HepG2 (cell line): ENCODE results near the gene C1orf50. TPM values are rescaled to one million over a fixed set of nuclear protein-coding genes. Genes with fewer than 3 reads are reported as not detected.

Experiments used
- ATF5 ChIP-seq: sonication (generic); formaldehyde crosslinking; IDR thresholded peaks from 2 replicates; pipeline ENCODE4 v1.4.0; 2020; ENCODE audit warnings: mild to moderate bottlenecking, low read depth, missing genetic modification reagents
- CCAR2 ChIP-seq: fragments of 200-400 bp; formaldehyde crosslinking; optimal IDR thresholded peaks from 2 replicates; pipeline ENCODE3; 2018; ENCODE audit warnings: low read depth, mild to moderate bottlenecking, low read length, moderate library complexity
- DZIP1 ChIP-seq: sonication (generic); formaldehyde crosslinking; IDR thresholded peaks from 2 replicates; pipeline ENCODE4 v1.5.0; 2020; ENCODE audit warnings: mild to moderate bottlenecking, missing genetic modification reagents
- GTF3A ChIP-seq: sonication (generic); formaldehyde crosslinking; conservative IDR thresholded peaks from 2 replicates; pipeline ENCODE4 v1.4.0; 2020; ENCODE audit warnings: mild to moderate bottlenecking, missing genetic modification reagents
- NCOA1 ChIP-seq: sonication (generic); formaldehyde crosslinking; IDR thresholded peaks from 2 replicates; pipeline ENCODE4 v1.9.0; 2021; ENCODE audit warnings: missing genetic modification reagents
- RAD21 ChIP-seq: fragments of 450-650 bp; formaldehyde crosslinking; IDR thresholded peaks from 2 replicates; pipeline ENCODE4 v1.5.0; 2020; ENCODE audit warnings: mild to moderate bottlenecking
- SALL1 ChIP-seq: sonication (generic); formaldehyde crosslinking; IDR thresholded peaks from 2 replicates; pipeline ENCODE4 v1.8.0; 2022; ENCODE audit warnings: mild to moderate bottlenecking, missing genetic modification reagents
- SRY ChIP-seq: sonication (generic); formaldehyde crosslinking; IDR thresholded peaks from 2 replicates; pipeline ENCODE4 v1.8.0; 2022; ENCODE audit warnings: mild to moderate bottlenecking, missing genetic modification reagents
- TFE3 ChIP-seq: IDR thresholded peaks from 2 replicates; pipeline ENCODE4 v1.6.1; 2016
- ZIK1 ChIP-seq: sonication (generic); formaldehyde crosslinking; IDR thresholded peaks from 2 replicates; pipeline ENCODE4 v1.5.0; 2020; ENCODE audit warnings: mild to moderate bottlenecking, low read depth, missing genetic modification reagents, borderline replicate concordance
- ZNF124 ChIP-seq: sonication (generic); formaldehyde crosslinking; IDR thresholded peaks from 2 replicates; pipeline ENCODE4 v1.4.0; 2020; ENCODE audit warnings: missing genetic modification reagents
- ZNF142 ChIP-seq: sonication (generic); formaldehyde crosslinking; IDR thresholded peaks from 2 replicates; pipeline ENCODE4 v1.4.0; 2020; ENCODE audit warnings: missing genetic modification reagents
- ZNF292 ChIP-seq: sonication (generic); formaldehyde crosslinking; IDR thresholded peaks from 2 replicates; pipeline ENCODE4 v1.8.1; 2022; ENCODE audit warnings: mild to moderate bottlenecking, low read depth, missing genetic modification reagents, borderline replicate concordance
- ZNF557 ChIP-seq: sonication (generic); formaldehyde crosslinking; IDR thresholded peaks from 2 replicates; pipeline ENCODE4 v1.4.0; 2020; ENCODE audit warnings: missing genetic modification reagents
- ZNF574 ChIP-seq: sonication (generic); formaldehyde crosslinking; IDR thresholded peaks from 2 replicates; pipeline ENCODE4 v1.4.0; 2020; ENCODE audit warnings: missing genetic modification reagents
- ZSCAN31 ChIP-seq: sonication (generic); formaldehyde crosslinking; IDR thresholded peaks from 2 replicates; pipeline ENCODE4 v1.5.0; 2020; ENCODE audit warnings: low read depth, mild to moderate bottlenecking, missing genetic modification reagents
- polyA plus RNA-seq, 8 experiments: library from polyadenylated mRNA; depleted of rRNA in 3 of 8; stranded (reverse) in 7 of 8; unstranded in 1 of 8; fragments of >200 nt; fragmentation: Illumina TruSeq in 4 of 8; extraction: Trizol in 4 of 8; gene quantifications; 2 replicates each; pipeline versions ENCODE4 v1.2.1 to v1.2.3, GENCODE V29; 2011 to 2016; ENCODE audit warnings: low read depth in 4 of 8, missing spikeins in 1 of 8, mixed read lengths in 1 of 8; ENCODE audit not compliant: insufficient read depth in 1 of 8
- total RNA-seq, 5 experiments: library from RNA; depleted of rRNA; stranded (reverse); fragments of >200 nt; fragmentation: Illumina TruSeq; extraction: Trizol; gene quantifications; 2 replicates each; pipeline ENCODE4 v1.2.3, GENCODE V29; 2016; ENCODE audit warnings: low read depth in 1 of 5

Gene C1orf50
- total and polyA plus RNA-seq, 2 of the 13 experiments (the other 11 are each of a cell fraction or from before 2014, with no cell fraction given) = 4.3 to 4.8 TPM

GRCh38 chr1:42767510-42768000 lies 506 bp downstream of the C1orf50 start (continued):
- TF ChIP-seq DZIP1 (CRISPR knock-in tag) = no peak
- TF ChIP-seq CCAR2 = no peak
- TF ChIP-seq RAD21 (CRISPR knock-in tag) = peak; percentile 21; the same call in 1 of the 2 replicates
- peak; percentile 55; the same call in 1 of the 2 replicates for TF ChIP-seq ZNF292
- no peak for TF ChIP-seq ZNF142 (CRISPR knock-in tag)
- TF ChIP-seq TFE3 (CRISPR knock-in tag) = no peak
- no peak for TF ChIP-seq ZNF574
- TF ChIP-seq ZNF124 (CRISPR knock-in tag) = no peak
- no peak for TF ChIP-seq ZNF557 (CRISPR knock-in tag)
- TF ChIP-seq NCOA1 = 0 out of 2 replicates have a peak, but pooled peaks have one; percentile 6
- no peak for TF ChIP-seq GTF3A (CRISPR knock-in tag)
- peak; percentile 13; the same call in 1 of the 2 replicates for TF ChIP-seq SALL1 (CRISPR knock-in tag)
- no peak for TF ChIP-seq ATF5
- TF ChIP-seq ZSCAN31 (CRISPR knock-in tag) = 0 out of 2 replicates have a peak, but pooled peaks have one; percentile 1
- TF ChIP-seq ZIK1 (CRISPR knock-in tag) = no peak
- 0 out of 2 replicates have a peak, but pooled peaks have one; percentile 14 for TF ChIP-seq SRY (CRISPR knock-in tag)
